K562 (cell line): ENCODE measurements around the gene CEBPB. TPM values are rescaled to one million over a fixed set of nuclear protein-coding genes. Genes with fewer than 3 reads are reported as not detected.

Experiments
- ATAC-seq: fragments of 200-7000 bp; cut with Tn5 transposase; 3 replicates; pipeline ENCODE4 v1.9.1; 2020; ENCODE audit warnings: moderate library complexity
- BruUV-seq: library from RNA; stranded (reverse); fragments of 400-500 nt; replicated peaks from 2 replicates; lab custom pipeline; 2021; lab: Mats Ljungman, UMichigan
- CTCF ChIA-PET: fragments of 300-600 bp; formaldehyde crosslinking; extraction: SDS; loops from one replicate; lab custom pipeline; 2021; ENCODE audit warnings: low intra/inter-chr PET ratio; lab: Yijun Ruan, JAX
- POLR2A ChIA-PET: fragments of 300-600, 350-650 bp; sonication (Branson Sonifier 250); formaldehyde crosslinking; extraction: SDS; loops from one replicate; lab custom pipeline; 2021; ENCODE audit warnings: antibody characterized with exemption, inconsistent platforms; lab: Yijun Ruan, JAX
- DNase-seq, 4 experiments: peaks; one replicate each; pipeline versions ENCODE4 v3.0.0 to v3.0.0-alpha.2; 2011 to 2018; ENCODE audit warnings: low spot score in 3 of 4, mixed read lengths in 3 of 4; ENCODE audit errors: extremely low read depth in 1 of 4
- FAIRE-seq: peaks from 2 replicates; lab custom pipeline; 2011; peaks lifted over from hg19 to GRCh38; lab: Jason Lieb, UNC
- H2AFZ ChIP-seq: 2 replicates; pipeline ENCODE4 v1.6.0; 2011; ENCODE audit warnings: low read depth, low read length, control low read depth, inconsistent platforms
- H3K27ac ChIP-seq: fragments of 200-600 bp; 3 replicates; pipeline ENCODE4 v1.8.0; 2011; ENCODE audit warnings: low read depth, mild to moderate bottlenecking, control low read depth, inconsistent platforms, low read length, moderate library complexity, mixed read lengths; ENCODE audit errors: extremely low read depth
- H3K27me3 ChIP-seq, 2 experiments: fragments of 300-600 bp in 1 of 2; 2 replicates in 1 of 2; 3 replicates in 1 of 2; pipeline versions ENCODE4 v1.6.0 to v1.8.0; 2011; ENCODE audit warnings: inconsistent platforms in 2 of 2, low read length in 2 of 2, mild to moderate bottlenecking in 1 of 2, mixed read lengths in 1 of 2, moderate library complexity in 1 of 2; ENCODE audit not compliant: control insufficient read depth in 2 of 2, insufficient read depth in 2 of 2
- H3K36me3 ChIP-seq: fragments of 300-600 bp; 3 replicates; pipeline ENCODE4 v1.8.0; 2011; ENCODE audit warnings: mild to moderate bottlenecking, low read length, inconsistent platforms; ENCODE audit not compliant: control insufficient read depth, insufficient read depth
- H3K4me1 ChIP-seq, 2 experiments: fragments of 200-600 bp in 1 of 2; replicated peaks in 1 of 2; 2 replicates in 1 of 2; 3 replicates in 1 of 2; pipeline versions ENCODE4 v1.5.1 to v1.8.0; 2011; ENCODE audit warnings: inconsistent platforms in 2 of 2, low read length in 2 of 2, mild to moderate bottlenecking in 1 of 2, mixed read lengths in 1 of 2, moderate library complexity in 1 of 2; ENCODE audit not compliant: control insufficient read depth in 2 of 2, insufficient read depth in 2 of 2
- H3K4me2 ChIP-seq: 2 replicates; pipeline ENCODE4 v1.6.1; 2011; ENCODE audit warnings: low read length, control low read depth, inconsistent platforms, mixed read lengths; ENCODE audit not compliant: insufficient read depth
- H3K4me3 ChIP-seq: fragments of 200-600 bp; sonication (generic), shearing (Covaris generic); 2 replicates; pipeline ENCODE4 v1.5.1; 2016; ENCODE audit warnings: control low read depth, inconsistent platforms
- H3K79me2 ChIP-seq: fragments of 200-600 bp; 3 replicates; pipeline ENCODE4 v1.8.0; 2011; ENCODE audit warnings: low read length, inconsistent platforms; ENCODE audit not compliant: control insufficient read depth, insufficient read depth
- H3K9ac ChIP-seq, 2 experiments: 2 replicates each; pipeline versions ENCODE4 v1.6.0 to v1.6.1; 2011; ENCODE audit warnings: low read depth in 2 of 2, low read length in 2 of 2, control low read depth in 1 of 2, inconsistent platforms in 1 of 2, mild to moderate bottlenecking in 1 of 2, mixed read lengths in 1 of 2; ENCODE audit not compliant: insufficient read depth in 1 of 2
- H3K9me1 ChIP-seq: one replicate; pipeline ENCODE4 v1.6.0; 2011; ENCODE audit warnings: inconsistent platforms, mild to moderate bottlenecking, low read length, moderate library complexity; ENCODE audit not compliant: control insufficient read depth, insufficient read depth
- H3K9me3 ChIP-seq: replicated peaks from 2 replicates; pipeline ENCODE4 v1.5.1; 2011; ENCODE audit warnings: low read depth, low read length, inconsistent platforms; ENCODE audit not compliant: control insufficient read depth, insufficient read depth
- H4K20me1 ChIP-seq: replicated peaks from 2 replicates; pipeline ENCODE4 v1.6.1; 2011; ENCODE audit warnings: low read length, inconsistent platforms, mixed read lengths; ENCODE audit not compliant: control insufficient read depth, insufficient read depth
- ARID2 ChIP-seq: fragments of 450-650 bp; IDR thresholded peaks from 2 replicates; pipeline ENCODE4 v1.6.1; 2017; ENCODE audit warnings: antibody characterized with exemption, mild to moderate bottlenecking
- BCOR ChIP-seq: fragments of 450-650 bp; IDR thresholded peaks from 2 replicates; pipeline ENCODE4 v1.6.1; 2016
- CTBP1 ChIP-seq: fragments of 450-650 bp; IDR thresholded peaks from 2 replicates; pipeline ENCODE4 v1.6.1; 2016; ENCODE audit warnings: borderline replicate concordance
- CTCF ChIP-seq, 3 experiments: IDR thresholded peaks in 2 of 3; conservative IDR thresholded peaks in 1 of 3; 2 replicates each; pipeline ENCODE4 v1.5.1; 2011 to 2012; ENCODE audit warnings: low read length in 3 of 3, mild to moderate bottlenecking in 3 of 3, control low read depth in 2 of 3, improper control_type of control experiment in 1 of 3, inconsistent platforms in 1 of 3, low read depth in 1 of 3, mixed read lengths in 1 of 3, moderate library complexity in 1 of 3; ENCODE audit not compliant: insufficient read depth in 2 of 3
- HNRNPUL1 ChIP-seq: fragments of 200-400 bp; formaldehyde crosslinking; IDR thresholded peaks from 2 replicates; pipeline ENCODE4 v1.6.1; 2017; ENCODE audit warnings: low read length
- MITF ChIP-seq: IDR thresholded peaks from 2 replicates; pipeline ENCODE4 v1.6.1; 2014; ENCODE audit warnings: antibody characterized with exemption
- NCOA1 ChIP-seq: fragments of 450-650 bp; IDR thresholded peaks from 2 replicates; pipeline ENCODE4 v1.6.1; 2016; ENCODE audit warnings: low read depth
- SNAPC5 ChIP-seq: fragments of 250-450 bp; sonication (Bioruptor Pico); IDR thresholded peaks from 2 replicates; pipeline ENCODE4 v1.8.0; 2021; ENCODE audit warnings: moderate library complexity, mild to moderate bottlenecking, inconsistent platforms
- SPI1 ChIP-seq: IDR thresholded peaks from 2 replicates; pipeline ENCODE4 v1.6.1; 2011; ENCODE audit warnings: low read depth, low read length, control low read depth, borderline replicate concordance
- TAF9B ChIP-seq: fragments of 450-650 bp; IDR thresholded peaks from 2 replicates; pipeline ENCODE4 v1.6.1; 2018; ENCODE audit warnings: mild to moderate bottlenecking; ENCODE audit not compliant: partially characterized antibody
- TFAP4 ChIP-seq: sonication (generic); formaldehyde crosslinking; IDR thresholded peaks from 2 replicates; pipeline ENCODE4 v1.8.0; 2022; ENCODE audit warnings: missing genetic modification reagents, mild to moderate bottlenecking, moderate library complexity, borderline replicate concordance
- U2AF2 ChIP-seq: fragments of 200-400 bp; formaldehyde crosslinking; optimal IDR thresholded peaks from 2 replicates; pipeline ENCODE3; 2017; ENCODE audit warnings: low read depth, mild to moderate bottlenecking, low read length
- ZFP91 ChIP-seq: sonication (generic); formaldehyde crosslinking; IDR thresholded peaks from 2 replicates; pipeline ENCODE4 v1.8.0; 2022; ENCODE audit warnings: mild to moderate bottlenecking, missing genetic modification reagents
- ZFX ChIP-seq: sonication (generic); formaldehyde crosslinking; IDR thresholded peaks from 2 replicates; pipeline ENCODE4 v1.8.0; 2022; ENCODE audit warnings: mild to moderate bottlenecking, missing genetic modification reagents, moderate library complexity
- ZNF3 ChIP-seq: fragments of 250-450 bp; sonication (Bioruptor Pico); IDR thresholded peaks from 2 replicates; pipeline ENCODE4 v1.5.0; 2021; ENCODE audit warnings: mild to moderate bottlenecking, moderate library complexity
- ZNF583 ChIP-seq: fragments of 250-450 bp; sonication (Bioruptor Pico); IDR thresholded peaks from 2 replicates; pipeline ENCODE4 v1.4.0; 2020
- WGBS: fragments of 100-300 bp; shearing (Covaris generic); methylation state at CpG from one replicate; pipeline ENCODE4 v1.1.6; 2016; ENCODE audit warnings: low coverage, mixed read lengths; ENCODE audit not compliant: insufficient coverage; ENCODE audit errors: missing lambda C conversion rate; 5-methylcytosine and 5-hydroxymethylcytosine counted together
- in situ Hi-C: fragments of 300-500 bp; cut with MboI; formaldehyde crosslinking; loops from 4 replicates; pipeline ENCODE4 v1.15.0; 2018; ENCODE audit warnings: inconsistent platforms, mixed read lengths
- intact Hi-C: fragments of 100-400 bp; cut with micrococcal nuclease; formaldehyde crosslinking; loops from 2 replicates; pipeline ENCODE4 v1.14.2; 2022
- polyA plus RNA-seq, 8 experiments: library from polyadenylated mRNA; depleted of rRNA in 4 of 8; stranded (reverse) in 5 of 8; unstranded in 3 of 8; fragments of >200 nt; fragmentation: Nextera tagmentation in 2 of 8; fragmentation: Illumina TruSeq in 1 of 8; extraction: Ambion mirVana in 2 of 8; extraction: Trizol in 1 of 8; gene quantifications; 2 replicates each; pipeline versions ENCODE4 v1.2.1 to v1.2.3, GENCODE V29; 2011 to 2014; ENCODE audit warnings: inconsistent platforms in 1 of 8, missing spikeins in 1 of 8
- total RNA-seq, 7 experiments: library from RNA; depleted of rRNA in 6 of 7; stranded (reverse); fragments of >200 nt in 6 of 7; fragmentation: Illumina TruSeq in 2 of 7; extraction: Trizol in 2 of 7; gene quantifications; 2 replicates each; pipeline versions ENCODE4 v1.2.1 to v1.2.3, GENCODE V29; 2011 to 2021; ENCODE audit warnings: low replicate concordance in 1 of 7

The CEBPB gene
- total and polyA plus RNA-seq, 9 of the 15 experiments (the other 6 are each of a cell fraction or from before 2014, with no cell fraction given), result 1.2 to 72.6 (median 7.8) TPM

GRCh38 chr20:50186151-50186885 is 4.3 kb upstream of the CEBPB start:
- Histone ChIP-seq H3K27ac (no peak overlapping the region), H3K9me1 (no peaks in the 10 kb centered on the region), H3K9ac (no peak overlapping the region; a peak in 1 of 4 replicates), H4K20me1 (no peaks in the 10 kb centered on the region), H3K36me3 (no peaks in the 10 kb centered on the region), H3K4me1 (peaks cover 20 to 37% of the 10 kb centered on the region in 2 experiments; a peak in 4 of 5 replicates), H3K4me3 (no peak overlapping the region), H2AFZ (peak overlapping the region; percentile 87), H3K27me3 (no peaks in the 10 kb centered on the region), H3K4me2 (peak overlapping the region; percentile 50; the same call in 1 of the 2 replicates), H3K9me3 (no peaks in the 10 kb centered on the region), H3K79me2 (peaks cover 3% of the 10 kb centered on the region; the same call in 2 of the 3 replicates)
- 8% methylated on average over 13 of the region's 16 CpGs for WGBS
- DNase-seq (peak; percentile 72 to 92 (median 72)), ATAC-seq (peak; percentile 32), FAIRE-seq (peak; percentile 94)
- no TSS peak for BruUV-seq
- ChIA-PET CTCF (interaction anchor here (0.6 to 4.7 kb wide), 5 partner anchors 256 to 401 kb away, joined by 3 to 58 read pairs (median 4); no protein-coding TSS in a partner anchor), POLR2A (interaction anchor here (1.6 kb wide), 1 partner anchor 276 kb away, joined by 3 read pairs; no protein-coding TSS in a partner anchor)
- in situ Hi-C loops, result loop anchor here (5.0 kb wide), 2 partner anchors 276 to 391 kb away; no protein-coding TSS in a partner anchor
- intact Hi-C loops, result loop anchor here (1.0 to 10.0 kb wide), 5 partner anchors 158 to 608 kb away; partner anchors contain the start of gene BCAS4
- peak; percentile 91 to 98 (median 93) for TF ChIP-seq CTCF (IDR thresholded peaks at IDR 0.05 in 2 of 3, conservative IDR thresholded peaks at IDR 0.05 in 1 of 3; ENCODE audit: insufficient read depth in 2 of 3, low read depth in 1 of 3, low read length in 3 of 3)
- TF ChIP-seq MITF, result no peak
- TF ChIP-seq TFAP4 (CRISPR knock-in tag), result peak; percentile 57
- TF ChIP-seq HNRNPUL1, result no peak
- TF ChIP-seq SPI1, result no peak
- TF ChIP-seq ZNF583 (CRISPR knock-in tag), result no peak
- 0 out of 2 replicates have a peak, but pooled peaks have one; percentile 49 for TF ChIP-seq CTBP1
- no peak for TF ChIP-seq ZNF3 (CRISPR knock-in tag)
- TF ChIP-seq BCOR, result peak; percentile 70; the same call in 1 of the 2 replicates
- 0 out of 2 replicates have a peak, but pooled peaks have one; percentile 45 for TF ChIP-seq ARID2
- no peak for TF ChIP-seq ZFX (CRISPR knock-in tag)
- no peak for TF ChIP-seq SNAPC5
- TF ChIP-seq ZFP91 (CRISPR knock-in tag), result no peak
- TF ChIP-seq NCOA1, result no peak
- TF ChIP-seq U2AF2, result no peak
- TF ChIP-seq TAF9B, result no peak
